ENCODE measurements around the gene HIPK2. TPM values are rescaled to one million over a fixed set of nuclear protein-coding genes. Genes with fewer than 3 reads are reported as not detected.

Gene HIPK2
- total and polyA plus RNA-seq, 2 experiments from 2014 or later = 7.3 to 16.9 TPM

DNA sequence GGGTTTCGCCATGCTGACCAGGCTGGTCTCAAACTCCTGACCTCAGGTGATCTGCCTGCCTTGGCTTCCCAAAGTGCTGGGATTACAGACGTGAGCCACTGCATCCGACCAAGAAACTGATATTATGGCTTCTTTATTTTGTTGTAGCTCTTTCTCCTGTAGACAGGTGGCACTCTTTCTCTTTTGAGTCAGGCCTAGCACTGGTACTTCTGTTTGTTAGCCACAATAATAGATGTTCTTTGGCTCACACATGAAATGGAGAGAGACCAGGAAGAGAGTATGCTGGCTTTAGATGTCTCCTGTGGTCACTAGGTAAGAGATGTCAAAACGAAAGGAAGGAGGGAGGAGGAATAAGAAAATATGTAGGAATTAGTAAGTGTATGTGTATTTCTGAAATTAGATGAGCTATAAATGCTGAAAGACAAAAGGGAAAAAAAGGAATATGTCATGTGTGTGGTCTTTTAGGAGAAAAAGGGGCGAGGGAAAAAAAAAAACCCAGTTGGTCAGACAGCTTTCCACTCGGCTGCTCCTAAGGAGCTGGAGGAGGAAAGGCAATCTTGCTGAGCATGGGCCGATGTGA is 175.6 kb downstream of the HIPK2 start:
- Mint-ChIP-seq H3K27ac (no peak overlapping the region), H3K36me3 (ENCODE audit: low read depth) (peaks cover 8% of the 10 kb centered on the region; the same call in 1 of the 3 replicates), H3K27me3 (ENCODE audit: insufficient read depth, low read depth, poor library complexity) (peaks cover 5% of the 10 kb centered on the region), H3K9me3 (no peaks in the 10 kb centered on the region), H3K4me3 (no peak overlapping the region), H3K4me1 (no peaks in the 10 kb centered on the region)
- H3K27me3 ChIP-seq (ENCODE audit: insufficient read depth) = no peaks in the 10 kb centered on the region
- H3K27ac ChIP-seq (ENCODE audit: low read depth) = no peak overlapping the region
- no peaks in the 10 kb centered on the region for H3K9me2 ChIP-seq (ENCODE audit: insufficient read depth)
- ATAC-seq = peak; percentile 92
- H3K4me3 ChIP-seq = no peak overlapping the region
- no peaks in the 10 kb centered on the region for H4K20me1 ChIP-seq (replicated peaks; ENCODE audit: insufficient read depth)
- no peaks in the 10 kb centered on the region for H3K36me3 ChIP-seq (ENCODE audit: insufficient read depth)
- TF ChIP-seq, protein P1, sequence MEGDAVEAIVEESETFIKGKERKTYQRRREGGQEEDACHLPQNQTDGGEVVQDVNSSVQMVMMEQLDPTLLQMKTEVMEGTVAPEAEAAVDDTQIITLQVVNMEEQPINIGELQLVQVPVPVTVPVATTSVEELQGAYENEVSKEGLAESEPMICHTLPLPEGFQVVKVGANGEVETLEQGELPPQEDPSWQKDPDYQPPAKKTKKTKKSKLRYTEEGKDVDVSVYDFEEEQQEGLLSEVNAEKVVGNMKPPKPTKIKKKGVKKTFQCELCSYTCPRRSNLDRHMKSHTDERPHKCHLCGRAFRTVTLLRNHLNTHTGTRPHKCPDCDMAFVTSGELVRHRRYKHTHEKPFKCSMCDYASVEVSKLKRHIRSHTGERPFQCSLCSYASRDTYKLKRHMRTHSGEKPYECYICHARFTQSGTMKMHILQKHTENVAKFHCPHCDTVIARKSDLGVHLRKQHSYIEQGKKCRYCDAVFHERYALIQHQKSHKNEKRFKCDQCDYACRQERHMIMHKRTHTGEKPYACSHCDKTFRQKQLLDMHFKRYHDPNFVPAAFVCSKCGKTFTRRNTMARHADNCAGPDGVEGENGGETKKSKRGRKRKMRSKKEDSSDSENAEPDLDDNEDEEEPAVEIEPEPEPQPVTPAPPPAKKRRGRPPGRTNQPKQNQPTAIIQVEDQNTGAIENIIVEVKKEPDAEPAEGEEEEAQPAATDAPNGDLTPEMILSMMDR (conservative IDR thresholded peaks at IDR 0.05; ENCODE audit: low read depth in 2 of 2) = peak; percentile 77 to 85
- TF ChIP-seq NANOG (IDR thresholded peaks at IDR 0.05; ENCODE audit: borderline replicate concordance) = no peak
- H3K4me2 ChIP-seq = no peak overlapping the region
- no peak overlapping the region for H2AFZ ChIP-seq
- H3K79me2 ChIP-seq (replicated peaks; ENCODE audit: insufficient read depth) = no peaks in the 10 kb centered on the region
- no peaks in the 10 kb centered on the region for H3K4me1 ChIP-seq (ENCODE audit: insufficient read depth)
- DNase-seq (ENCODE audit: low spot score) = peak; percentile 80
- no peaks in the 10 kb centered on the region for H3F3A ChIP-seq (replicated peaks; ENCODE audit: low read depth)

DNA sequence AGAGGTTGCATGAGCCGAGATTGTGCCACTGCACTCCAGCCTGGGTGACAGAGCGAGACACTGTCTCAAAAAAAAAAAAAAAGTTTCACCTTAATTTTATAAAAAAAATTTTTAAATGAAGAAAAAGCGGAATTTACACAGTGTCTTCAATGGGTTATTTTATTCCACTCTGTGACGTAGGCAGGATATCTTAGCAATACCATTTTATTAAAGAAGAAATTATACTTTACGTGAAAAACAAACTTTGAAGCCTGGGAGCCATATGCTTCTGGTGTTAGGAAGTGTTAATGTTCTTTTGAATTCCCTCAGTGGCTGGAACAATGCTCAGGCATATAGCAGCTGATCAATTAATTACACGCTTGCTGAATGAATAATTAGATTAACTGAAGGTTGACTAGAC is 176.6 kb downstream of the HIPK2 start:
- H3K27ac ChIP-seq (ENCODE audit: low read depth) = no peak overlapping the region
- no peaks in the 10 kb centered on the region for H3K79me2 ChIP-seq (replicated peaks; ENCODE audit: insufficient read depth)
- DNase-seq (ENCODE audit: low spot score) = no peak
- H3K4me3 ChIP-seq = no peak overlapping the region
- H3F3A ChIP-seq (replicated peaks; ENCODE audit: low read depth) = no peaks in the 10 kb centered on the region
- Mint-ChIP-seq H3K27me3 (ENCODE audit: insufficient read depth, low read depth, poor library complexity) (peaks cover 5% of the 10 kb centered on the region), H3K4me1 (no peaks in the 10 kb centered on the region), H3K4me3 (no peak overlapping the region), H3K36me3 (ENCODE audit: low read depth) (peaks cover 6% of the 10 kb centered on the region; the same call in 2 of the 3 replicates), H3K9me3 (no peaks in the 10 kb centered on the region), H3K27ac (no peak overlapping the region)
- TF ChIP-seq NANOG (IDR thresholded peaks at IDR 0.05; ENCODE audit: borderline replicate concordance) (no peak), CREB1 (CRISPR knock-in tag; IDR thresholded peaks at IDR 0.05; ENCODE audit: low read depth) (no peak)
- H2AFZ ChIP-seq = no peak overlapping the region
- no peaks in the 10 kb centered on the region for H3K27me3 ChIP-seq (ENCODE audit: insufficient read depth)
- H3K9me2 ChIP-seq (ENCODE audit: insufficient read depth) = no peaks in the 10 kb centered on the region
- H3K4me2 ChIP-seq = no peak overlapping the region
- no peaks in the 10 kb centered on the region for H4K20me1 ChIP-seq (replicated peaks; ENCODE audit: insufficient read depth)
- no peaks in the 10 kb centered on the region for H3K36me3 ChIP-seq (ENCODE audit: insufficient read depth)
- no peaks in the 10 kb centered on the region for H3K4me1 ChIP-seq (ENCODE audit: insufficient read depth)
- ATAC-seq = no peak

DNA sequence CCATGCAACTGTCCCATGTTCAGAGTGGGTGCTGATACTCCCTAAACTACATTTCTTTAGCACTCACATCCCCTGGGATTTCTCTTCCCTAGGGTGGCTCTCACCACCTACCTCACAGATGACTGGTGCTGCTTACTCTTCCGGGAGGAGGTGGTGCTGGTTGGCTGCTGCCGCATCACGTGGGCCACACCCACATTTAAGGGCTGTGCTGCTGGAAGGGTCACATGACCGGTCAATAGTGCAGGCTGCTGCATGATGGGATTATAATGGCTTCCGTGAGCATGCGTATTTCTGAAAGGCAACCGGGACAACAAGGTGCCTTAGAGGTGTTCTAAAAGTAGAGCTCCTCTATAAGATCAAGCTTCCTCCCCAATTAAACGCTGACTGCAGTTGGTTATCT is 177.5 kb downstream of the HIPK2 start:
- ATAC-seq = no peak
- no peaks in the 10 kb centered on the region for H3K4me1 Mint-ChIP-seq
- H3K27ac Mint-ChIP-seq = peak overlapping the region; percentile 24; the same call in 1 of the 2 replicates
- Histone ChIP-seq H3K27ac (ENCODE audit: low read depth) (no peak overlapping the region), H3K4me2 (no peak overlapping the region), H3K4me1 (ENCODE audit: insufficient read depth) (no peaks in the 10 kb centered on the region), H3K4me3 (no peak overlapping the region), H4K20me1 (replicated peaks; ENCODE audit: insufficient read depth) (no peaks in the 10 kb centered on the region), H3K79me2 (replicated peaks; ENCODE audit: insufficient read depth) (no peaks in the 10 kb centered on the region), H3K36me3 (ENCODE audit: insufficient read depth) (no peaks in the 10 kb centered on the region), H3F3A (replicated peaks; ENCODE audit: low read depth) (no peaks in the 10 kb centered on the region), H3K9me2 (ENCODE audit: insufficient read depth) (no peaks in the 10 kb centered on the region), H3K27me3 (ENCODE audit: insufficient read depth) (no peaks in the 10 kb centered on the region), H2AFZ (no peak overlapping the region)
- H3K4me3 Mint-ChIP-seq = no peak overlapping the region
- H3K9me3 Mint-ChIP-seq = no peaks in the 10 kb centered on the region
- H3K36me3 Mint-ChIP-seq (ENCODE audit: low read depth) = peaks cover 8% of the 10 kb centered on the region; the same call in 2 of the 3 replicates
- H3K27me3 Mint-ChIP-seq (ENCODE audit: insufficient read depth, low read depth, poor library complexity) = peaks cover 5% of the 10 kb centered on the region
- TF ChIP-seq, protein P2, sequence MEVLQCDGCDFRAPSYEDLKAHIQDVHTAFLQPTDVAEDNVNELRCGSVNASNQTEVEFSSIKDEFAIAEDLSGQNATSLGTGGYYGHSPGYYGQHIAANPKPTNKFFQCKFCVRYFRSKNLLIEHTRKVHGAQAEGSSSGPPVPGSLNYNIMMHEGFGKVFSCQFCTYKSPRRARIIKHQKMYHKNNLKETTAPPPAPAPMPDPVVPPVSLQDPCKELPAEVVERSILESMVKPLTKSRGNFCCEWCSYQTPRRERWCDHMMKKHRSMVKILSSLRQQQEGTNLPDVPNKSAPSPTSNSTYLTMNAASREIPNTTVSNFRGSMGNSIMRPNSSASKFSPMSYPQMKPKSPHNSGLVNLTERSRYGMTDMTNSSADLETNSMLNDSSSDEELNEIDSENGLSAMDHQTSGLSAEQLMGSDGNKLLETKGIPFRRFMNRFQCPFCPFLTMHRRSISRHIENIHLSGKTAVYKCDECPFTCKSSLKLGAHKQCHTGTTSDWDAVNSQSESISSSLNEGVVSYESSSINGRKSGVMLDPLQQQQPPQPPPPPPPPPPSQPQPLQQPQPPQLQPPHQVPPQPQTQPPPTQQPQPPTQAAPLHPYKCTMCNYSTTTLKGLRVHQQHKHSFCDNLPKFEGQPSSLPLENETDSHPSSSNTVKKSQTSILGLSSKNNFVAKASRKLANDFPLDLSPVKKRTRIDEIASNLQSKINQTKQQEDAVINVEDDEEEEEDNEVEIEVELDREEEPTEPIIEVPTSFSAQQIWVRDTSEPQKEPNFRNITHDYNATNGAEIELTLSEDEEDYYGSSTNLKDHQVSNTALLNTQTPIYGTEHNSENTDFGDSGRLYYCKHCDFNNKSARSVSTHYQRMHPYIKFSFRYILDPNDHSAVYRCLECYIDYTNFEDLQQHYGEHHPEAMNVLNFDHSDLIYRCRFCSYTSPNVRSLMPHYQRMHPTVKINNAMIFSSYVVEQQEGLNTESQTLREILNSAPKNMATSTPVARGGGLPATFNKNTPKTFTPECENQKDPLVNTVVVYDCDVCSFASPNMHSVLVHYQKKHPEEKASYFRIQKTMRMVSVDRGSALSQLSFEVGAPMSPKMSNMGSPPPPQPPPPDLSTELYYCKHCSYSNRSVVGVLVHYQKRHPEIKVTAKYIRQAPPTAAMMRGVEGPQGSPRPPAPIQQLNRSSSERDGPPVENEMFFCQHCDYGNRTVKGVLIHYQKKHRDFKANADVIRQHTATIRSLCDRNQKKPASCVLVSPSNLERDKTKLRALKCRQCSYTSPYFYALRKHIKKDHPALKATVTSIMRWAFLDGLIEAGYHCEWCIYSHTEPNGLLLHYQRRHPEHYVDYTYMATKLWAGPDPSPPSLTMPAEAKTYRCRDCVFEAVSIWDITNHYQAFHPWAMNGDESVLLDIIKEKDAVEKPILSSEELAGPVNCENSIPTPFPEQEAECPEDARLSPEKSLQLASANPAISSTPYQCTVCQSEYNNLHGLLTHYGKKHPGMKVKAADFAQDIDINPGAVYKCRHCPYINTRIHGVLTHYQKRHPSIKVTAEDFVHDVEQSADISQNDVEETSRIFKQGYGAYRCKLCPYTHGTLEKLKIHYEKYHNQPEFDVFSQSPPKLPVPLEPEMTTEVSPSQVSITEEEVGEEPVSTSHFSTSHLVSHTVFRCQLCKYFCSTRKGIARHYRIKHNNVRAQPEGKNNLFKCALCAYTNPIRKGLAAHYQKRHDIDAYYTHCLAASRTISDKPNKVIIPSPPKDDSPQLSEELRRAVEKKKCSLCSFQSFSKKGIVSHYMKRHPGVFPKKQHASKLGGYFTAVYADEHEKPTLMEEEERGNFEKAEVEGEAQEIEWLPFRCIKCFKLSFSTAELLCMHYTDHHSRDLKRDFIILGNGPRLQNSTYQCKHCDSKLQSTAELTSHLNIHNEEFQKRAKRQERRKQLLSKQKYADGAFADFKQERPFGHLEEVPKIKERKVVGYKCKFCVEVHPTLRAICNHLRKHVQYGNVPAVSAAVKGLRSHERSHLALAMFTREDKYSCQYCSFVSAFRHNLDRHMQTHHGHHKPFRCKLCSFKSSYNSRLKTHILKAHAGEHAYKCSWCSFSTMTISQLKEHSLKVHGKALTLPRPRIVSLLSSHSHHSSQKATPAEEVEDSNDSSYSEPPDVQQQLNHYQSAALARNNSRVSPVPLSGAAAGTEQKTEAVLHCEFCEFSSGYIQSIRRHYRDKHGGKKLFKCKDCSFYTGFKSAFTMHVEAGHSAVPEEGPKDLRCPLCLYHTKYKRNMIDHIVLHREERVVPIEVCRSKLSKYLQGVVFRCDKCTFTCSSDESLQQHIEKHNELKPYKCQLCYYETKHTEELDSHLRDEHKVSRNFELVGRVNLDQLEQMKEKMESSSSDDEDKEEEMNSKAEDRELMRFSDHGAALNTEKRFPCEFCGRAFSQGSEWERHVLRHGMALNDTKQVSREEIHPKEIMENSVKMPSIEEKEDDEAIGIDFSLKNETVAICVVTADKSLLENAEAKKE (CRISPR knock-in tag; IDR thresholded peaks at IDR 0.05) = no peak
- no peak for DNase-seq (ENCODE audit: low spot score)

Measured in GM23338 (cell line).